ENCODE measurements around the gene TBC1D8.

Gene TBC1D8

GRCh38 chr2:101111262-101111838 is 39.8 kb downstream of the TBC1D8 start:
- DNase-seq = no peak

GRCh38 chr2:101109451-101110118 is 41.6 kb downstream of the TBC1D8 start:
- peak; percentile 84 for DNase-seq

- DNase-seq = no peak
These were observed 42.8 kb downstream of the TBC1D8 start for GRCh38 chr2:101108357-101108756.

GRCh38 chr2:101107241-101107640 is 43.9 kb downstream of the TBC1D8 start:
- DNase-seq = no peak

- DNase-seq = no peak
These were observed 44.6 kb downstream of the TBC1D8 start for GRCh38 chr2:101106453-101107181.

- DNase-seq = no peak
These were observed 45.5 kb downstream of the TBC1D8 start for GRCh38 chr2:101105654-101106053.

GRCh38 chr2:101097638-101098037 is 53.5 kb downstream of the TBC1D8 start:
- DNase-seq = no peak

GRCh38 chr2:101096619-101097142 is 54.5 kb downstream of the TBC1D8 start:
- no peak for DNase-seq

GRCh38 chr2:101094351-101094750 is 56.8 kb downstream of the TBC1D8 start:
- DNase-seq = peak; percentile 47

- no peak for DNase-seq
These were observed 61.0 kb downstream of the TBC1D8 start for GRCh38 chr2:101089942-101090799.

GRCh38 chr2:101089419-101089818 is 61.8 kb downstream of the TBC1D8 start:
- no peak for DNase-seq

- DNase-seq = no peak
These were observed 63.5 kb downstream of the TBC1D8 start for GRCh38 chr2:101087638-101088037.

GRCh38 chr2:101083613-101084012 is 67.6 kb downstream of the TBC1D8 start:
- no peak for DNase-seq

- DNase-seq = no peak
These were observed 68.2 kb downstream of the TBC1D8 start for GRCh38 chr2:101082998-101083397.

- DNase-seq = no peak
These were observed 69.7 kb downstream of the TBC1D8 start for GRCh38 chr2:101081375-101081907.

- DNase-seq = no peak
These were observed 70.7 kb downstream of the TBC1D8 start for GRCh38 chr2:101080211-101081068.

GRCh38 chr2:101076581-101076980 is 74.6 kb downstream of the TBC1D8 start:
- no peak for DNase-seq

- no peak for DNase-seq
These were observed 86.2 kb downstream of the TBC1D8 start for GRCh38 chr2:101064868-101065549.

GRCh38 chr2:101064505-101064867 is 86.7 kb downstream of the TBC1D8 start:
- DNase-seq = no peak

GRCh38 chr2:101064125-101064502 is 87.1 kb downstream of the TBC1D8 start:
- no peak for DNase-seq
